ENCODE data around the gene CYP21A2. TPM values are rescaled to one million over a fixed set of nuclear protein-coding genes. Genes with fewer than 3 reads are reported as not detected.

Gene CYP21A2
- total RNA-seq, 4 donors from 2014 or later = 1.0 to 15.3 (median 3.9) TPM

DNA sequence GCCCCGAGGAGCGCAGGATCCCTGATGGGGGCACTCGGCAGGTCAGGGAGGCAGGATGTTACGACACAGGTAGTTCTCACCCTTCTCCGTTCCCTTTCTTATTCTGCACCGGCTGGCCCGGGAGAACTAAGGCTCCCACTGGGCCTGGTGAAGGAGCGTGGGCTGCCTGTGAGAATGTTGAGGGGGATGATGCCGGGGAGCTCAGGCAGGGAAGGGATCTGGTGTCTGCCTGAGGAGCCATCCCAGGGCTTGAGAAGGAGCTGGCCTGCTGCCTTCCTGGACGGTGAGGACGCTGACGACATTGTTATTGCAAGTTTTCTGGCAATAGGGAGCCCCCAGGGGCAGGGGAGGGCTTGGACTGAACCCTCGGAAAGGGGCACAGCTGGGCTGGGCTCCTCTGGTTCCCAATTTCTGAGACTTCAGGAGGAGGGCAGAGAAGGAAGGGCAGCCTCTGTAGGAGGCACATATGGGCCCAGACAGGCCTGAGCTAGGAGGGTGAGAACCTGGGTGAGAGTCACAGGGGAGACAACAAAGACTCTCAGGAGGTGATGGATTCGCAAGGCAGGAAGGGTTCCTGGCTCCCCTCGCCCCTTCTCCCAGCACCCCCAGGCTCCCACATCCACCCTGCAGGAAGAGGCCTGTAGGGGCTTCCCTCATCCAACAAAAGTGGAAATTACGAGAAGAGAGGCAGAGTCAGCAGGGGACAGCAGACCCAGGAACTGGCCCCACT, 32.8 kb downstream of the CYP21A2 start:
- peak in 1 of 2 donors; percentile 60 for TF ChIP-seq EP300 (IDR thresholded peaks at IDR 0.05)
- TF ChIP-seq, protein P1, sequence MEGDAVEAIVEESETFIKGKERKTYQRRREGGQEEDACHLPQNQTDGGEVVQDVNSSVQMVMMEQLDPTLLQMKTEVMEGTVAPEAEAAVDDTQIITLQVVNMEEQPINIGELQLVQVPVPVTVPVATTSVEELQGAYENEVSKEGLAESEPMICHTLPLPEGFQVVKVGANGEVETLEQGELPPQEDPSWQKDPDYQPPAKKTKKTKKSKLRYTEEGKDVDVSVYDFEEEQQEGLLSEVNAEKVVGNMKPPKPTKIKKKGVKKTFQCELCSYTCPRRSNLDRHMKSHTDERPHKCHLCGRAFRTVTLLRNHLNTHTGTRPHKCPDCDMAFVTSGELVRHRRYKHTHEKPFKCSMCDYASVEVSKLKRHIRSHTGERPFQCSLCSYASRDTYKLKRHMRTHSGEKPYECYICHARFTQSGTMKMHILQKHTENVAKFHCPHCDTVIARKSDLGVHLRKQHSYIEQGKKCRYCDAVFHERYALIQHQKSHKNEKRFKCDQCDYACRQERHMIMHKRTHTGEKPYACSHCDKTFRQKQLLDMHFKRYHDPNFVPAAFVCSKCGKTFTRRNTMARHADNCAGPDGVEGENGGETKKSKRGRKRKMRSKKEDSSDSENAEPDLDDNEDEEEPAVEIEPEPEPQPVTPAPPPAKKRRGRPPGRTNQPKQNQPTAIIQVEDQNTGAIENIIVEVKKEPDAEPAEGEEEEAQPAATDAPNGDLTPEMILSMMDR (IDR thresholded peaks at IDR 0.05) = no peak
- H3K36me3 ChIP-seq = peaks cover 0 to 74% (median 0%) of the 10 kb centered on the region in 3 donors
- peak; percentile 66 to 79 for DNase-seq (ENCODE audit: low spot score in 2 of 2)
- H3K4me1 ChIP-seq = peaks cover 0 to 26% (median 0%) of the 10 kb centered on the region in 4 donors
- peak overlapping the region; percentile 18 to 83 (median 70) for H3K27ac ChIP-seq
- no peaks in the 10 kb centered on the region for H3K27me3 ChIP-seq
- WGBS, 2 donors = 41 to 53% methylated on average over 16 of the region's 16 CpGs
- no peak overlapping the region for H3K4me3 ChIP-seq
- no peaks in the 10 kb centered on the region for H3K9me3 ChIP-seq

DNA sequence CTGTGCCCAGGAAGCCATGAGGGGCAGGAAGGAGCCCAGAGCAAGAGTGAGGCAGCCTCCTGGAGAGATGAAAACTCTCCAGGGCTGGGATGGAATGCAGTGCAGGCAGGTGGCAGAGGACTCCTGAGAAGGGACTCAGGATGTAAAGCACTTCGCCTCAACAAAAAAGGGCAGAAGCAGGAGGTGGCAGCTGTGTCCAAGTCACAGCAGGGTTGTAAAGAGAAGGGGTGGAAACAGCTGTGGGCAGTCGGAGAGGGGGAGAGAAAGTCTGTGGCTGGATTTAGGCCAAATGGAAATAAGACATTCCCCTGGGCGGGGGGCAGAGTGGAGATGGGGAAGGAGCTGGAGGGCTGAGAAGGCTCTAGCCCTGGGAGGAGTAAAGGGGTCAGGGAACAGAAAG, 34.9 kb downstream of the CYP21A2 start:
- DNase-seq (ENCODE audit: low spot score in 2 of 2) = no peak
- Histone ChIP-seq H3K4me3 (no peak overlapping the region), H3K27ac (peak overlapping the region in 2 of 4 donors; percentile 7 to 30), H3K36me3 (peaks cover 0 to 57% (median 0%) of the 10 kb centered on the region in 3 donors), H3K4me1 (peaks cover 0 to 42% (median 3%) of the 10 kb centered on the region in 4 donors), H3K9me3 (no peaks in the 10 kb centered on the region), H3K27me3 (no peaks in the 10 kb centered on the region)
- TF ChIP-seq, protein P1 (IDR thresholded peaks at IDR 0.05) = no peak
- TF ChIP-seq POLR2A (IDR thresholded peaks at IDR 0.05) (no peak), EP300 (IDR thresholded peaks at IDR 0.05) (no peak)
- WGBS, 2 donors = 47 to 61% methylated on average over 3 of the region's 3 CpGs

- 90 to 95% methylated on average over 10 of the region's 10 CpGs for WGBS, 2 donors
Observed at GRCh38 chr6:32073613-32074012, 35.4 kb downstream of the CYP21A2 start.

DNA sequence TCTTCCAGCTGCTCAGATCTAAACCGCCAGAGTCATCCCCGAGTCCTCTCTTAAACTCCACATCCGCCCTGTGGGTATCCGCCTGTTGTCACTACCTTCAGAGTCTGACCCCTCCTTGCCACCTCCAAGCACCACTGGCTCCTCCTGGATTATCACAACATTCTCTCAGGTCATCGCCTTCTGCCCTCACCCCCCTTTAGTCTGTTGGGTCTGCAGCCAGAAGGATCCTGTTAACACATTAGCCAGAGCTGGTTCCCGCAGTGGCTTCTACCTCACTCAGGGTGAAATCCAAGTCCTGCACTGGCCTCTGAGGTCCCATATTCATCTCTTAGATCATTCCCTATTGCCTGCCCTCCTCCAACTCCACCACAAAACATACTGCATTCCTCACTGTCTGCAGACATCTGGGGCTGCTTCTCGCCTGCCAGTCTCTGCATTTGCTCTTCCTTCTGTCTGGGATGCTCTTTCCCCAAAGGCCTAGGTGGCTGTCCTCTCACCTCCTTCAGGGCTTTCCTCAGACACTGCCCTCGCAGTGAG, 36.8 kb downstream of the CYP21A2 start:
- TF ChIP-seq EP300 (IDR thresholded peaks at IDR 0.05) = no peak
- no peak for TF ChIP-seq POLR2A (IDR thresholded peaks at IDR 0.05)
- TF ChIP-seq, protein P1 (IDR thresholded peaks at IDR 0.05) = no peak
- no peak for DNase-seq (ENCODE audit: low spot score in 2 of 2)
- Histone ChIP-seq H3K36me3 (peaks cover 0 to 49% (median 0%) of the 10 kb centered on the region in 3 donors), H3K27me3 (no peaks in the 10 kb centered on the region), H3K9me3 (no peaks in the 10 kb centered on the region), H3K4me3 (no peak overlapping the region), H3K27ac (peak overlapping the region in 2 of 4 donors; percentile 42 to 77), H3K4me1 (peaks cover 0 to 54% (median 11%) of the 10 kb centered on the region in 4 donors)
- WGBS, 2 donors = 87% methylated on average over 8 of the region's 8 CpGs

More at GRCh38 chr6:32073613-32074012, 35.4 kb downstream of the CYP21A2 start:
- Histone ChIP-seq H3K4me3 (no peak overlapping the region), H3K27ac (peak overlapping the region in 1 of 4 donors; percentile 30), H3K36me3 (peaks cover 0 to 54% (median 0%) of the 10 kb centered on the region in 3 donors), H3K9me3 (no peaks in the 10 kb centered on the region), H3K27me3 (no peaks in the 10 kb centered on the region), H3K4me1 (peaks cover 0 to 43% (median 3%) of the 10 kb centered on the region in 4 donors)
- TF ChIP-seq POLR2A (IDR thresholded peaks at IDR 0.05) = no peak
- no peak for TF ChIP-seq EP300 (IDR thresholded peaks at IDR 0.05)
- TF ChIP-seq, protein P1 (IDR thresholded peaks at IDR 0.05) = no peak
- no peak for DNase-seq (ENCODE audit: low spot score in 2 of 2)

- Histone ChIP-seq H3K27ac (peak overlapping the region in 1 of 4 donors; percentile 77), H3K4me1 (peaks cover 0 to 57% (median 16%) of the 10 kb centered on the region in 4 donors), H3K9me3 (no peaks in the 10 kb centered on the region), H3K36me3 (peaks cover 0 to 46% (median 0%) of the 10 kb centered on the region in 3 donors), H3K27me3 (no peaks in the 10 kb centered on the region), H3K4me3 (no peak overlapping the region)
- WGBS, 2 donors = 63 to 66% methylated on average over 3 of the region's 3 CpGs
- TF ChIP-seq POLR2A (IDR thresholded peaks at IDR 0.05) (no peak), EP300 (IDR thresholded peaks at IDR 0.05) (no peak)
- TF ChIP-seq, protein P1 (IDR thresholded peaks at IDR 0.05) = no peak
- no peak for DNase-seq (ENCODE audit: low spot score in 2 of 2)
Observed at GRCh38 chr6:32075781-32076180, 37.6 kb downstream of the CYP21A2 start.
